ELF-1 (cell line): ENCODE measurements around the gene CAV3.

ENCODE experiments used
- DNase-seq: peaks from one replicate; pipeline ENCODE4 v3.0.0-alpha.2; 2016; ENCODE audit warnings: low read depth, low spot score

CAV3 gene

DNA sequence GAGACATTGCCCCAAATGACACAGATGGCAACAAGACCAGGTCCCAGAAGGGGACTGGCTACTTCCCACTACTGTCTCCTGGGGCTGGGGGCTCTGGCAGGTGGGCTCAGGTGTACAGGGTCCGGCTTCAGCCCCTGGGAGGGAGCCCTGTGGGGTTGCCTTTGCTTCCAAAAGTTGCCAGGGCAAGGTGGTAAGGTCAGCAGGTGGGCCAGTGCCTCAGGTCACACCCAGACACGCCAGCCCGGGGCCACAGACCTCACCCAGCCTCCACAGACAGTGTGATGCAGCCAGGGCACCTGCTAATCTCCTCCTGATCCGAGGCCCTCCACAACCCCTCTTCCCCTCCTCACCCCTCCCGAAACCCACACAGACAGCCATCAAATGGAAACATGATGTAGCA, 28.3 kb downstream of the CAV3 start:
- no peak for DNase-seq

DNA sequence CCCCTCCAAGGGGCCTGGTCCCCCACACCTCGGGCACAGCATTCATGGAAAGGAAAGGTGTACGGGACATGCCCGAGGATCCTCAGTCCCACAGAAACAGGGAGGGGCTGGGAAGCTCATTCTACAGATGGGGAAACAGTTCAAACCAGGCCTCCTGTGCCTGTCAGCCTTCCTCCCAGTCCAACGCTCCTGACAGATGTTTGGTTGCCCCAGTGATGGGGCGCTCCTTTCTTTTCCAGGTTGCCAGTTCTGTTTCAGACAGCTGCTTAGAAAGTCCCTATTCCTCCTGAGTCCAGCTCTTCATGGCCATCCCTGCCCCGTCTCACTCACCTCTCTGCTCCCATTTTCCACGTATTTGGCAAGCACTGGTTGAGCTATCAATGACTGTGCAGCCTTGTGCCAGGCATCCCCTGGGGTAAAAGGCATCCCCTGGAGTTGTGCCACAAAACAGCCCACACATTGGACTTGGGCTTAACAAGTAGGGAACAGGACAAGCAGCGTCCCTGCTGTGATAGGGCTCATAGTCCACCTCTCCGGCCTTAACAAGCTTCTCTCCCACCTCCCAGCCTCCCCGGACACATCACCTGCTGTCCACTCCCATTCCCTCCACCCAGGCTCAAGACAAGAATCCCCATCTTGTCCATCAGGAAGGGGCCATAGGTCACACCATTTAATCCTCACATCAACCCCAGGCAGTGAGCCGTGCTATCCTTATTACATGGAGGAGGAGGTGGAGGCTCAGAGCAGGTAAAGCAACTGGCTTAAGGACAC, 29.2 kb downstream of the CAV3 start:
- DNase-seq = no peak

DNA sequence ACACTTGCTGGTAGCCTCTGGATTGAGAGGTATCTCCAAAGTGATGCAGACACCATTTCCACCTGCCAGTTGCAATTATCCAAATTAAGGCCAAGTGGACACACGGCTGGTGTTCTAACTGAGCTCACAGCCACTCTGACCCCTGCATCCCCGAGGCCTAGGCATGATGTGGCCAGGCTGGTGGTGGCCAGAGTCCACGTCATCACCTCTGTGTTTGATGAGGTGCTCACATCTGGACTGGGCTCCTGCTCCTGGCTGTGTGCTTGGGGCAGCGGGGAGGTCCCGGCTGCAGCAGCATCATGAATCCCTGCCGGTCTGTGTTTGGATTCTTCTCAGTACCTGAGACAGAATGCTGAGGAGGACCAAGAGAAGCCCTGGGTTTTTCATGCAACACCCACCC, 30.9 kb downstream of the CAV3 start:
- no peak for DNase-seq

DNA sequence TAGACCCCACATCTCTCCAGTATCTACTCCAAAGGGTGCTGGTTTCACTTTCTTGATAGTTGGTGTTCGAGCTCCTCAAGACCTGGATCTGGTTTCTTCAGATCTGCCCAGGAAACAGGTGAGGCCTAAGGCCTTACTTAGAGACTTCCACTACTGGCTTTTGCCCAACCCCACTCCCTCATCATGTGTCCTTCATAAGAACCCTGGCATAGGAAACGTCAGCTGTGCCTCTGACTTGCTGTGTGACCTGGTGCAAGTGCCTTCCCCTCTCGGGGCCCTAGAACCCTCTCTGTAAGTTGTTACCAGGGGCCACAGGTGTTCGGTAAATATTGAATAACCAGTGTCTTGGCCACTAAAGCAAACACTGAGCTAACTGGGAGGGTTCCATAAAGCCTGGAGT, 31.9 kb downstream of the CAV3 start:
- DNase-seq = no peak

DNA sequence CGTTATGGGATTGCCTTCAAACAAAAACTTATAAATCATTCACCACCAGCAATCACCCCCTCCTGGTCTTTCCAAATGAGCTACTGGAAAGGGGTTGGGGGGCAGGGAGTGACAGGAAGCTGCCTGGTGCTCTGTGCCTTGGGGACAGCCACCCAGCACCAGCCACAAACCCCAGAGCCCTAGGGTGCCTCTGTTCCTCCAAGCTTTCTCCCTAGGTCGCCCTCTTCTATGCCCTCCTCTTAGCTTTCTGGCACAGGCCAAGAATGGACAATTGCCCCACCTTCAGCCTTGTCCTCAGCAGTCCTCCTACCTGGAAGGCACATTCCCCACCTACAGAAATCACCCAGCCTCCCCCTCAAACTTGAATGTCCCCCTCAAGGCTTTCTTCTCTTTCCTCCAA, 32.5 kb downstream of the CAV3 start:
- no peak for DNase-seq

DNA sequence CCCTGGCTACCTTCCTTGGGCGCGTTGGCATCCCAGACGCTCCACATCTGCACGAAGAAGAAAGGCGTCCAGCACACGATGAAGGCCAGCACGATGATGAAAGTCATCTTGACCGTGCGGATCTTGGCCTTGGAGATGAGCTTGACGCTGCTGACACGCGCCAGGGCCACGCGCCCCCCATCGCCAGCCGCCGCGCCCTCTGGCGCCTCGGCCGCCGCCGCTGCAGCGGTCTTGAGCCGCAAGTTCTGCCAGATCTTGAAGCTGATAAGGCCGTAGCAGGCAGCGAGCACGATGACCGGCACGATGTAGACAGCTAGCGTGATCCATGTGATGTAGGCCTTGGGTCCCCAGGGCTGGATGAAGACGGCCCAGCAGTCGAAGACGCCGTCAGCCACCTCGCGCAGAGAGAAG, 33.7 kb downstream of the CAV3 start:
- no peak for DNase-seq

DNA sequence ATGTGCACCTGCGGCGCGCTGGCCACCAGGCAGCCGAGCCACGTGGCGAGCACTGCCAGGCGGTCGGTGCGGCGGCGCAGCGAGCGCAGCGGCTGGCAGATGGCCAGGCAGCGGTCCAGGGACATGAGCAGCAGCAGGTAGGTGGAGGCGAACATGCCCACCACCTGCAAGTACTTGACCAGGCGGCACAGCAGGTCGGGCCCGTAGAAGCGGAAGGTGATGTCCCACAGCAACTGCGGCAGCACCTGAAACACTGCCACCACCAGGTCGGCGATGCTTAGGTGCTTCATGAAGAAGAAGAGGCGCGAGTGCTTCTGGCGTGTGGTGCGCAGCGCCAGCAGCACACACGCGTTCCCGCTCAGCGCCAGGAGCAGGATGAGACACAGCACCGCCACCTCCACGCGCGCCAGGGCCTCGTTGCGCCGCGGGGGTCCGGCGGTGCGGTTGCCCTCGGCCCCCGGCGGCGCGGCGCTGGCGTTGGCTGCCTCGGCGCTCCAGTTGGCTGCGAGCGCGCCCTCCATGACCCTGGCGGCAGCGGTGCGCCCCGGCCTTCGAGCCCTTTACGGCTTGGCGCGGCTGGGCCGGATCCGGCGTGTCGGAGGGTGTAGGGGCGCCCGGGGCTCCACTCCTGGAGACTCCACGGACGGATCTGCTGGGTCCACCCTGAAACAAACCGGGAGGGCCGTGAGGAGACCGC, 34.2 kb downstream of the CAV3 start:
- DNase-seq = peak; percentile 75

DNA sequence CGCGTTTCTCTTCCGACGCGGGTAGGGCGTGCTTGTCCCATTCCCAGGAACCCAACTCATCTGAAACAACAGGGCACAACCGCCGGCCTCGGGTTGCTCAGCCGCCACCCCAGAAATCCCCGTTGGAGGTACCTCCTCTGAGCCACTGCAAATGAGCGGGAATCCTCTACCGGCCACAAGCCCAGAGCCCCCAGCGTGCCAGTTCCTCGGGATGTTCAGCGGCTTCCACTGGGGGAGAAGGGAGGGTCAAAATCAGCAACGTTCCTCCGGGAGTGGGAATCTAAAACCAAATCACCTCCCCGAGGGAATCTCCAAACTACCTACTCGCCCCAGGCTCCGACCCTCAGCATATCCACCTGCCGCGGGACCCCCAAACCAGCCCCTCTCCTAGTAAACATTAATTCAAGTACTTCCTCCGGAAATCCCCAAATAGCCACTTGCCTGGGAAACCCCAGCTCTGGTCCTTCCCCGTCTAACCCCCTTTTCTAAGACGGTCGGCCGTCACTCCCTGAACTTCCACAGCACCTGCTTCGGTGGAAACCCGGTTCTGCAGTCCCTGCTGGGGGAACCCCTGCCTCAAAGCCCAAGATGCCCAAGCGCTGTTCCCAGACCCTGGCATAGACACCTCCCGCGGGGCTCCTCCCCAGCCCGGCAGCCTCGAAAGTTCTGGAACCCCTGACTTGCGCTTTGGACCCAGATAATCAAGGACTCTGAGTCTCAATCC, 34.9 kb downstream of the CAV3 start:
- no peak for DNase-seq

DNA sequence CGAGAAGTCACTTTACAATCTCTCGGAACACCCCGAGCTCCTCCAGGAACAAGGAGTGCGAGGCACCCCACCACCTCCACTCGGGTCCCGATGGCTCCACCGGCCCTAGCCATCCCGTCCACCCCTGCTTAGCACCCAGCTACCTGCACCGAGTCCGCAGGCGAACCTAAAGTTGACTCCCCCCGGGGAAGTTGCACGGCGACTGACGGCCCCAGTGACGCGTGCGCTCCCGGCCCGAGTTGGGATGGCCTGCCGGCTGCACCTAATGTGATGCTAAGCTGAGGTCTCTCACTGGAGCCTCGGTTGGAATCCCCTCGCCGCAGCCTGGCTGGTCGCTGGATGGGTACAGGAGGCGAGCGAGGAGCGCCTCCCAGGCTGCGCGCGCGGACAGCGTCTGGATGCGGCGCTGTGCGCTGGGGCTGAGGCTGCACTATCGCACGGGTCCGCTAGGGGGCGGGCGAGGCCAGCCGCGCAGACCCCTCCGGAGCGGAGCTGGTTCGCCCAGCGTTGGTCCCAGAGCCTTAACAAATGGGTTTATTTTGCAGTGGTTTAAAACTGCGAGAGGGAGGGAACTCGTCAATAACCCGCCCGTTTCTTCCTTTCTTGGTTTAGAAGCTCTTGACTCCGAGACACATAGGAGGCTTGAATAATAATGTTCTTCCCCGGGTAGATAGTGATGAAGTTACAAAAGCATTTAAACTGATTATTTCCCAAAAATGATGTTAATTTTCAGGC, 35.7 kb downstream of the CAV3 start, which contains the start of gene OXTR:
TSS of gene OXTR (minus strand) at position 526 of the 735 bp plus-strand sequence. CDS start 1,426 bp downstream, outside the sequence.
- DNase-seq = peak; percentile 95

DNA sequence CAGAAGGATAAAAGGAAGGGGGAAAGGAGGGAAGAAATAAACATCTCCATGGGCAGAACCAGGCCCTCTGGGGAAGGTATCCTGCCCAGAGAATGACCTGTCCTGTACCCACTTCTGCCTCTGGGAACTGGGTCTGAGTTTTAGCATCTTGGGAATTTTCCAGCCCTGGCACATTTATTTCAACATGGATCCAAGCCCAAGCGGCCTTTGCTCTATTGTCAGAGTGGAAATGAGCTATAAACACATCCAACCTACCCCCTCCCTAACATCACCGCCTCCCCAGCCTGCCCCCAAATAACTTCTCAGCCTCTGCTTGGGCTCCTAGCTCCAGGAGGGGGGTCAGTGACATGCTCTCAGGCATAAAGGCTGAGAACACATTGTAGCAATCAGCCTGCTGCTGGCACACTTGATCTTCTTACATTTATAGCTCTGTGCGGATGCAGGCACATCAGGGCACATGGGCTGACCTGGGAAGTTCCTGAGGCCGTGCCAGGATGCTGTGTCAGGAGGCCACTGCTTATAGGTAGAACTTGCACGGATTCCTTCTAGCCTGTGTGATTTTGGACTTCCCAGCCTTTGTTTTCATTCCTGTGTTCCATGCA, 40.4 kb downstream of the CAV3 start:
- DNase-seq = no peak

DNA sequence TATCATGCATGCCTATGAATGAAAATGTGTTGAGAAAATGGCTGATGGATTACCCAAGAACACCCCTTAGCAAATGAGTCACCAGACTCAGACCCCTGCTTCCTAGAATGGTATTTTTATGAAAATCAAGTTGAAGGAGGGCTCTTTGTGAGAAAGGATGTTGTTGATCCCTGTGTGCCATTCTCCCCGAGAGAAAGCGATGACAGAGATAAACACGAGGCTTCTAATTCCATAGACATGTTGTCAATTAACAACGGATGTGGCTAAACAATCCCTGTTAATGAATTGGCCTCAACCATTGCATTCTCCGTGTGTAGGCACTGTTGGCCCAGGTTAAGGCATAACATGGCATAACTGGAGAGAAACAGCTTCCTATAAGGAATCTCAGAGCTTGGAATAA, 41.6 kb downstream of the CAV3 start:
- no peak for DNase-seq

DNA sequence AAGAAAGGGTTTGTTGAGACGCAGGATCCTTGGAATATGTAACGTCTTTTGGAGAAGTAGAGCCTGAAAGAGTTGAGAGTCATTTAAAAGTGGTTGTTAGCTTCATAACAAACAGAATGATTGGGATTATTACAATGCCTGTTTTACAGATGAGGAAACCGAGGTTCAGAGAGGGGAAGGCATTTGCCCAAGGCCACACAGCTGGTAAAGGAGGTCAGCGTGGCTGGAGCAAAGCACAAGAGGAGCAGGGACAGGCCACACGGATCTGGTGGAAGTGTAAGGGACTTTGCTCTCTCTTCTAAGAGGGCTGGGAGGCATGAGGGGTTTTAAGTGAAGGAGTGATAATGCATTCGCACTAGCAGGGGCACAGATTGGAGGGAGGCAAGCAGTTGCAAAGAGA, 42.0 kb downstream of the CAV3 start:
- DNase-seq = no peak

DNA sequence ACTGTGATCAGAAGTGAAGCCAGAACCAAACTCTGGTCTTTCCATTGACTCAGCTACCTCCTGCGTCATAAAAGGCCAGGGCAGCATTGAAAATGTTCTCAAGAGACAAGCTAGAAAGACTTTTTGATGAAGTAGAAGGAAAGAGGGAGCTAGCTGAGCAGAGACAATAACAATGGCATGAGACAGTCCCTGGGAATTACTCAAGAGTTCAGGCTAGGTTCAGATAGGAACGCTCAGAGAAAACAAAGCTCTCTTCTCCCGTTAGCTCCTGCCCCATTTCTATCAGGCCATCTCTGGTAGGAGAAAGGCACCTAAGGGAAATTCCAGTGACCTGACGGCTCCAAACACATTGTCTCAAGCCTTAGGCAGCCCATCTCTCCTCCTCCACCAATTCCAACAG, 42.8 kb downstream of the CAV3 start:
- peak; percentile 34 for DNase-seq

DNA sequence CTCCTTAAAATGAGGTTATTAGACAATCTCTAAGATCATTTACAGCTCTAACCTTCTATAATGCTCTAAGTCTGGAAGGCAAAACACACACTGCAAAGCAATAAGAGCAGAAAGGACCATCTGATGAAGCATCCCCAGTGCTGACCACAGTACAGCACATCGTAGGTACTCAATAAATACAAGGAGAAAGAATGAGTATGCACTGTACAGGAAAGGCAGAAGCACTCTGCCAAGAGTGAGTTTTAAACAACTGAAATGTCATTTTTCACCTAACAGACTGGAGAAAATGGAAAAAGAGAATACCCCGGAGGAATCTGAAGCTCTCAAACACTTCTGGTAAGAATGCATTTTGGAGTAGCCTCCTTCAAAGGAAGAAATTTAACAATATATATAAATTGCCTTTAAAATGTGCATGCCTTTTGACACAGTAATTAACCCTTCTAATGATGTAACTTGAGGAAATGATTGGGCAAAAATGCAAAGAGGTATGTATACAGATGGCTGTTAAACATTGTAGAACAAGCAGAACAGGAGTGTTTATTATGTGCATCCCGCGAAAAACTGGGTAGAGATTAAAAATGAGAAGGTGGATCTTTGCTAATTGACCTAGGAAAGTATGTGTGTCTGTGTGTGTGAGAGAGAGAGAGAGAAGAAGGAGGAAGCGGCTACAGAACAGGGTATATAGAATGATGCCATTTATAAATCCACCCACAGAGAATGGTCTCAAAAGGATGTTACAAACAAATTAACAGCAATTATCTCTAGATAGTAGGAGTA, 43.8 kb downstream of the CAV3 start:
- DNase-seq = no peak

DNA sequence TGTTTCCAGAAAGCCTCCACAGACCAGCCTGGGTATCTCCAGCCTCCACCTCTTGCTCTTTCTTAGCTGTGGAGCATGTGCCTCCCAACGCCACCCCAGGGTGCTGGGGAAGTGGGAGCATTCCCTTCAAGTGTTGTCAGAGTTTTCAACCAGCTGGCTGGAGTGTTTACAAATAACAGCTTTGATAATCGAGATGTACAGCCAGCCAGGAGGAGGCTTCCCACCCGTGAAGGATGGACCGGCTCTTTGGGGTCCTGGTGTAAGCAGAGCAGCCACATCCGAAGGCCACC, 44.3 kb downstream of the CAV3 start:
- DNase-seq = no peak

DNA sequence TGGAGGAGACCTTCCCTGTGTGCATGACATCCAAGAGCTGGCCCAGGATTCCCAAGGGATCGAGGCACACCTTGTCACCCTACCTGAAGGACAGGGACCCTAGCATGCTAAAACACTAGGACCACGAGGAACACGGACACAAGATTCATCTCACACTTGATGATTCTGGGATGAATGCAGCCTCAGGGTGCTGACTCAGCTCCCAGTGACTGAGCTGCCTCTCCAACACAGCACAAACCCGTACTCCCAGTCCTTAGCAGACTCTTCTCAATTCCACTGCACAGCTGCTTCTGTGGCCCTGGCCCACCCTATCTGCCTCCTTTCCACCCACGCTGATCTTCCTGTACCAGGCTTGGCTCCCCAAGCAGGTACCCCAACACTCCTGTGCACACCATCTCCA, 44.9 kb downstream of the CAV3 start:
- no peak for DNase-seq

DNA sequence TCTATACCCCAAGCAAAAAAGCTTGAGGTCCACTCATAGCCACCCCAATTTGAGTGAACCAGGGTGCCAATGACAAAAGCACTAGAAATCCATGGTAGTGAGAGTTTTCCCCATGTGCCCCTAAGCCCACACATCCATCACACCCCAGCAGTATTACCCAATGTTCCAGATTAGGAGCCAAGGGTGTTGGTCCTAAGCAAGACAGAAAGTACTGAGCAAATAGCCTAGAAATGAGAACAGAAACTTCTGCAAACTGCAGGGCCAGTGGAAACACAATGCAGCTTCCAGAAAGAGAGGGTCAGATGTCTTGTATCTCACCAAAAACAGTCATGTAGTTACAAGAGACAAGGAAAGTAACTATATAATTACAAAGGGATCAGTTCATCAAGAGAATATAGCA, 46.7 kb downstream of the CAV3 start:
- no peak for DNase-seq

DNA sequence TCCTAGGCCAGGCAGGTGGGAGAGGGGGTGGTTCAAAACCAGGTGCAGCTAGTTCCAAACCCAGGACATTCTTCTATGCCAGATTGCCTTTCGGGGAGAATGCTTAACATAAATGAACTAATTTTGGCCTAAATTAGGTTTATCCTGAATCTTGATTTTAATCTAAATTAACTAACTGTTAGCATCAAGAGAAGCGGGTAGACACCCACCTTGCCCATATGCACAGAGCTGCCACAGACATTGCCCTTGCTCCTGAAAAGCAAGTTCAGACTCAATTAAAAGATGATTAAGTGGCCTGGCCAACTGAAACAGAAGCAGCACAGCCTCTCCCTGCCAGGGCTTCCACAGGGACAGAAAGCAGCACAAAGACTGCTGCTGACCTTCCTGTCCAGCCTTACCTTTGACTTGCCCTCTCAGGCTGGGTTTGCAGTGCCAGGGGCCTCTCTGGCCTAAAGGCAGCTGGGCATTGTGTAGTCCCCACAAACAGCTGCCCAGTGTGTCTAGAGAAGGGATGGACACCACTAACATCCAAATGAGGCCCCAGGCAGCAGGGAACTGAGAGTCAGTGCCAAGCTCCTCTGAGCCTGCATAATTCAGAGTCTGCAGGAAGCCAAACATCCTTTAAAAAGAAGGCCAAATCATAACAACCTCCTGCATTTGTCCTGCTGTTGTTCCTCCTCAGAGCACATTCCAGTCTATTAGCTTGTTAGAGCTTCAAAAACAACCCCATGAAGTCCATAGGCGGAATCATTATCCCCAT, 51.3 kb downstream of the CAV3 start:
- DNase-seq = peak; percentile 8

DNA sequence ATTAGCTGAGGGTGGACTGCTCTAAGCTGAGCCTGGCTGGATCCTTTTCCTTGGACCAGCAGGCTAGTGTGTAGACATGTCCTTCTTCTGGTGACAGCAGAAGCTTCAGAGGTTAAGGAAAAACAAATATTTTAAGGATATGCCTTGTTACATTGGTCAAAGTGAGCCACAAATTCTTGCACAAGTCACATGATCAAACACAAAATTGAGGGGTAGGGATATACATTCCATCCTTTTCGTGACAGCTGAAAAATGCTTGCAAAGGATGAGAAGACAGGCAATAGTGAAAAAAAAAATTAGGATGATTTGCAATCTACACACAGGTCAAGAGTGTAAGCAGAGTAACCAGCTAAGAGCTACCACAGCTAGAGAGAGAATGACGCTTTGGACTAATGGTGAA, 56.9 kb downstream of the CAV3 start:
- DNase-seq = no peak

DNA sequence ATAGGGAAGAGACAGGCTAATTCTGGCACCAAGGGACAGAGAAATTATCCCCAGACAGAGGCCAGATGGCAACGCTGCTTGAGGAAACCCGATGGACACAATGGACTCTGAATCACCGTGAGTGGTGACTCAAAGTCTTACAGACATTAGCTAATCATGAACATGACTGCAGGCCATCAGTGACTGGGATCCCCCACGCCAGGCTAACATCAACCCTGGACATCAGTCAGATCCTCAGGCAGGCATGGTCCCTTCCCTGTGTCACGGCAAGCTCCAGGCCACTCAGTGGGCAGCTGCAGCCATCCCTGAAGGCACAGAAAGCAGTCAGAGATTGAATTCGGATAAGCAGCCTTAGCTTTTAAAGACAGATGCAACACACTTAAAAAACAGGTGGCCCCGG, 59.6 kb downstream of the CAV3 start:
- no peak for DNase-seq
